ENCODE data around the gene ZSCAN1.

- no peak for TF ChIP-seq CTCF (IDR thresholded peaks at IDR 0.05 in 4 of 5, conservative IDR thresholded peaks at IDR 0.05 in 1 of 5)
- no peak for TF ChIP-seq POLR2A (IDR thresholded peaks at IDR 0.05)
Observed at GRCh38 chr19:58060231-58060630, 26.4 kb downstream of the ZSCAN1 start.

All from gastrocnemius medialis (tissue), 4 donors.